HFF-Myc (cell line): ENCODE data around the gene MCRIP2.
A peak's percentile ranks its signal among the peaks of the same experiment; 100 is the strongest.

Source experiments
- DNase-seq: peaks from one replicate; pipeline ENCODE4 v3.0.0-alpha.2; 2011; ENCODE audit warnings: low read depth; ENCODE audit errors: extremely low read depth
- H3K4me3 ChIP-seq: replicated peaks from 2 replicates; pipeline ENCODE4 v1.5.1; 2011; ENCODE audit warnings: low read depth, mild to moderate bottlenecking, control low read depth, low read length
- CTCF ChIP-seq: IDR thresholded peaks from 2 replicates; pipeline ENCODE4 v1.5.1; 2012; ENCODE audit warnings: mild to moderate bottlenecking, low read depth, low read length, control low read depth; ENCODE audit errors: missing control alignments

The MCRIP2 gene

GRCh38 chr16:667113-667779 lies 25.6 kb downstream of the MCRIP2 start:
- no peak overlapping the region for H3K4me3 ChIP-seq
- DNase-seq, result no peak
- no peak for TF ChIP-seq CTCF

GRCh38 chr16:667780-668518 lies 26.3 kb downstream of the MCRIP2 start, which contains the start of gene RHOT2:
Gene RHOT2, plus strand, starts transcription at chr16:668132. Its CDS starts 68 bp downstream, at chr16:668200.
- DNase-seq, result no peak
- TF ChIP-seq CTCF, result peak; percentile 69
- H3K4me3 ChIP-seq, result peak within 1 kb of the TSS; percentile 96

- no peak for TF ChIP-seq CTCF
- DNase-seq, result no peak
- H3K4me3 ChIP-seq, result peak overlapping the region; percentile 96
Observed at GRCh38 chr16:668519-669171, 27.0 kb downstream of the MCRIP2 start.

GRCh38 chr16:669666-670065 lies 28.0 kb downstream of the MCRIP2 start:
- TF ChIP-seq CTCF, result no peak
- H3K4me3 ChIP-seq, result peak overlapping the region; percentile 96
- no peak for DNase-seq

GRCh38 chr16:670485-671352 lies 29.1 kb downstream of the MCRIP2 start:
- no peak for TF ChIP-seq CTCF
- DNase-seq, result no peak
- no peak overlapping the region for H3K4me3 ChIP-seq

- DNase-seq, result no peak
- TF ChIP-seq CTCF, result no peak
- H3K4me3 ChIP-seq, result no peak overlapping the region
Observed at GRCh38 chr16:671353-672131, 29.9 kb downstream of the MCRIP2 start.
